DOHH2 (cell line): ENCODE data around the gene NALCN.

Experiments
- H3F3A ChIP-seq: fragments of 200-600 bp; sonication (generic), shearing (Covaris generic); 2 replicates; pipeline ENCODE4 v1.6.0; 2016; ENCODE audit warnings: antibody characterized with exemption, mild to moderate bottlenecking; ENCODE audit not compliant: control insufficient read depth, insufficient read depth
- H3K27ac ChIP-seq: fragments of 200-600 bp; sonication (generic); 2 replicates; pipeline ENCODE4 v1.5.1; 2014; ENCODE audit warnings: low read depth, mild to moderate bottlenecking, low read length, moderate library complexity
- H3K27me3 ChIP-seq: fragments of 200-600 bp; sonication (generic); 2 replicates; pipeline ENCODE4 v1.6.1; 2014; ENCODE audit warnings: mild to moderate bottlenecking, low read length, mixed read lengths; ENCODE audit not compliant: control insufficient read depth
- H3K36me3 ChIP-seq: fragments of 200-600 bp; sonication (generic); 2 replicates; pipeline ENCODE4 v1.6.1; 2014; ENCODE audit warnings: mild to moderate bottlenecking, low read length, moderate library complexity, mixed read lengths; ENCODE audit not compliant: control insufficient read depth
- H3K4me1 ChIP-seq: fragments of 200-600 bp; sonication (generic); 2 replicates; pipeline ENCODE4 v1.6.1; 2014; ENCODE audit warnings: mild to moderate bottlenecking, low read length, mixed read lengths; ENCODE audit not compliant: control insufficient read depth
- H3K4me2 ChIP-seq: fragments of 200-600 bp; sonication (generic); 2 replicates; pipeline ENCODE4 v1.6.0; 2014; ENCODE audit warnings: mild to moderate bottlenecking, low read length, moderate library complexity
- H3K4me3 ChIP-seq: fragments of 200-600 bp; sonication (generic); 2 replicates; pipeline ENCODE4 v1.5.1; 2014; ENCODE audit warnings: mild to moderate bottlenecking, low read length, mixed read lengths
- H3K79me2 ChIP-seq: fragments of 200-600 bp; sonication (generic); 2 replicates; pipeline ENCODE4 v1.6.1; 2014; ENCODE audit warnings: mild to moderate bottlenecking, low read length, mixed read lengths; ENCODE audit not compliant: control insufficient read depth
- H3K9me2 ChIP-seq: fragments of 200-600 bp; sonication (generic); replicated peaks from 2 replicates; pipeline ENCODE4 v1.6.1; 2014; ENCODE audit warnings: mild to moderate bottlenecking, low read length, mixed read lengths; ENCODE audit not compliant: control insufficient read depth
- H3K9me3 ChIP-seq: fragments of 200-600 bp; sonication (generic); 2 replicates; pipeline ENCODE4 v1.6.1; 2014; ENCODE audit warnings: antibody characterized with exemption, low read length, mixed read lengths; ENCODE audit not compliant: control insufficient read depth, insufficient read depth
- H4K20me1 ChIP-seq: fragments of 200-600 bp; sonication (generic); 2 replicates; pipeline ENCODE4 v1.6.0; 2014; ENCODE audit warnings: low read depth, mild to moderate bottlenecking, antibody characterized with exemption, low read length, moderate library complexity; ENCODE audit not compliant: control insufficient read depth, insufficient read depth
- CTCF ChIP-seq: fragments of 200-600 bp; sonication (generic); IDR thresholded peaks from one replicate; pipeline ENCODE4 v1.5.1; 2014; ENCODE audit warnings: antibody characterized with exemption, mild to moderate bottlenecking, low read depth, low read length; ENCODE audit not compliant: poor library complexity, severe bottlenecking
- EZH2phosphoT487 ChIP-seq: fragments of 200-600 bp; sonication (generic); IDR thresholded peaks from 2 replicates; pipeline ENCODE4 v1.6.1; 2017; ENCODE audit warnings: borderline replicate concordance, mild to moderate bottlenecking, antibody characterized with exemption, low read length, moderate library complexity, mixed read lengths

Gene NALCN

GRCh38 chr13:101053301-101054093, 362.8 kb downstream of the NALCN start:
- no peaks in the 10 kb centered on the region for H3K27me3 ChIP-seq
- no peaks in the 10 kb centered on the region for H3K4me1 ChIP-seq
- H3K4me2 ChIP-seq: no peak overlapping the region
- no peaks in the 10 kb centered on the region for H3K79me2 ChIP-seq
- no peaks in the 10 kb centered on the region for H3K9me3 ChIP-seq
- no peaks in the 10 kb centered on the region for H3K9me2 ChIP-seq
- no peaks in the 10 kb centered on the region for H3K36me3 ChIP-seq
- H3K4me3 ChIP-seq: no peak overlapping the region
- H3F3A ChIP-seq: no peaks in the 10 kb centered on the region
- no peak overlapping the region for H3K27ac ChIP-seq
- TF ChIP-seq CTCF (no peak), EZH2phosphoT487 (no peak)
- H4K20me1 ChIP-seq: no peaks in the 10 kb centered on the region

- H3K9me3 ChIP-seq: no peaks in the 10 kb centered on the region; the same call in 1 of the 2 replicates
- no peaks in the 10 kb centered on the region for H4K20me1 ChIP-seq
- no peak overlapping the region for H3K4me2 ChIP-seq
- no peak overlapping the region for H3K27ac ChIP-seq
- H3K4me3 ChIP-seq: no peak overlapping the region
- H3K27me3 ChIP-seq: no peaks in the 10 kb centered on the region
- no peaks in the 10 kb centered on the region for H3K4me1 ChIP-seq
- H3K79me2 ChIP-seq: no peaks in the 10 kb centered on the region
- TF ChIP-seq EZH2phosphoT487 (no peak), CTCF (no peak)
- H3K9me2 ChIP-seq: no peaks in the 10 kb centered on the region
- H3K36me3 ChIP-seq: no peaks in the 10 kb centered on the region
- H3F3A ChIP-seq: no peaks in the 10 kb centered on the region
Measured at GRCh38 chr13:101049166-101049850, 367.0 kb downstream of the NALCN start.

- no peak overlapping the region for H3K4me2 ChIP-seq
- no peaks in the 10 kb centered on the region for H4K20me1 ChIP-seq
- no peak overlapping the region for H3K27ac ChIP-seq
- H3K79me2 ChIP-seq: no peaks in the 10 kb centered on the region
- H3K36me3 ChIP-seq: no peaks in the 10 kb centered on the region
- H3K27me3 ChIP-seq: no peaks in the 10 kb centered on the region
- TF ChIP-seq EZH2phosphoT487: no peak
- no peak for TF ChIP-seq CTCF
- H3F3A ChIP-seq: no peaks in the 10 kb centered on the region
- no peaks in the 10 kb centered on the region for H3K9me2 ChIP-seq
- H3K9me3 ChIP-seq: no peaks in the 10 kb centered on the region
- H3K4me1 ChIP-seq: no peaks in the 10 kb centered on the region
- no peak overlapping the region for H3K4me3 ChIP-seq
Measured at GRCh38 chr13:101036546-101036945, 379.8 kb downstream of the NALCN start.
